ENCODE data around the gene RTCA. TPM values are rescaled to one million over a fixed set of nuclear protein-coding genes. Genes with fewer than 3 reads are reported as not detected.

Gene RTCA
- total and polyA plus RNA-seq, 2 donors (not counting 1 experiment from before 2014, with no cell fraction given) = 15.7 to 31.0 TPM

GRCh38 chr1:100305954-100306353, 39.9 kb downstream of the RTCA start:
- ChIA-PET CTCF (no interaction called here), POLR2A (no interaction called here)
- TF ChIP-seq EZH2 (IDR thresholded peaks at IDR 0.05; ENCODE audit: borderline replicate concordance, insufficient read depth, low read depth, low read length, poor library complexity, severe bottlenecking) = no peak
- no peak for TF ChIP-seq CTCF (IDR thresholded peaks at IDR 0.05)
- H3K9me3 ChIP-seq (ENCODE audit: control extremely low read depth in 1 of 3, control insufficient read depth in 2 of 3, insufficient read depth in 1 of 3, low read length in 2 of 3) = no peaks in the 10 kb centered on the region
- no peaks in the 10 kb centered on the region for H3K36me3 ChIP-seq (replicated peaks in 1 of 2; ENCODE audit: control extremely low read depth in 1 of 2, control insufficient read depth in 1 of 2, extremely low read depth in 1 of 2, insufficient read depth in 2 of 2, low read length in 1 of 2)
- H3K4me1 Mint-ChIP-seq = no peaks in the 10 kb centered on the region
- no peak for ATAC-seq (ENCODE audit: low read depth)
- intact Hi-C loops (cut with micrococcal nuclease) = no loop called here
- no peaks in the 10 kb centered on the region for H3K79me2 ChIP-seq (ENCODE audit: control insufficient read depth, insufficient read depth, low read length)
- H3K27me3 ChIP-seq (replicated peaks in 1 of 4; ENCODE audit: control extremely low read depth in 1 of 4, control insufficient read depth in 3 of 4, insufficient read depth in 4 of 4, low read length in 3 of 4) = no peaks in the 10 kb centered on the region
- H3K27ac Mint-ChIP-seq = no peak overlapping the region
- H3K9me3 Mint-ChIP-seq (ENCODE audit: insufficient read depth) = peaks cover 8% of the 10 kb centered on the region
- H2AFZ ChIP-seq (ENCODE audit: insufficient read depth, low read depth, low read length, poor library complexity, severe bottlenecking) = no peak overlapping the region
- H3K4me1 ChIP-seq (ENCODE audit: control insufficient read depth in 2 of 2, insufficient read depth in 2 of 2, low read length in 2 of 2) = no peaks in the 10 kb centered on the region
- no peak overlapping the region for H3K9ac ChIP-seq (ENCODE audit: low read length)
- no peak overlapping the region for H3K4me3 ChIP-seq (ENCODE audit: control extremely low read depth in 1 of 5, extremely low read depth in 1 of 5, insufficient read depth in 1 of 5, low read depth in 2 of 5, low read length in 4 of 5)
- H3K27me3 Mint-ChIP-seq = no peaks in the 10 kb centered on the region
- no peak overlapping the region for H3K27ac ChIP-seq (ENCODE audit: low read length in 2 of 2)
- H3K4me3 Mint-ChIP-seq = no peak overlapping the region
- 100% methylated on average over 1 of the region's 3 CpGs for WGBS (ENCODE audit: insufficient coverage)
- DNase-seq = no peak
- H3K4me2 ChIP-seq (replicated peaks; ENCODE audit: low read depth, low read length, poor library complexity, severe bottlenecking) = no peak overlapping the region
- no peaks in the 10 kb centered on the region for H4K20me1 ChIP-seq (ENCODE audit: control insufficient read depth, insufficient read depth, low read length, poor library complexity, severe bottlenecking)

GRCh38 chr1:100306735-100307313, 40.8 kb downstream of the RTCA start:
- no peaks in the 10 kb centered on the region for H3K36me3 ChIP-seq (replicated peaks in 1 of 2; ENCODE audit: control extremely low read depth in 1 of 2, control insufficient read depth in 1 of 2, extremely low read depth in 1 of 2, insufficient read depth in 2 of 2, low read length in 1 of 2)
- H3K4me1 Mint-ChIP-seq = no peaks in the 10 kb centered on the region
- peaks cover 8% of the 10 kb centered on the region for H3K9me3 Mint-ChIP-seq (ENCODE audit: insufficient read depth)
- H2AFZ ChIP-seq (ENCODE audit: insufficient read depth, low read depth, low read length, poor library complexity, severe bottlenecking) = no peak overlapping the region
- no peak for DNase-seq
- no peaks in the 10 kb centered on the region for H3K4me1 ChIP-seq (ENCODE audit: control insufficient read depth in 2 of 2, insufficient read depth in 2 of 2, low read length in 2 of 2)
- POLR2A ChIA-PET = no interaction called here
- H3K9me3 ChIP-seq (ENCODE audit: control extremely low read depth in 1 of 3, control insufficient read depth in 2 of 3, insufficient read depth in 1 of 3, low read length in 2 of 3) = no peaks in the 10 kb centered on the region
- no peak for TF ChIP-seq CTCF (IDR thresholded peaks at IDR 0.05)
- H4K20me1 ChIP-seq (ENCODE audit: control insufficient read depth, insufficient read depth, low read length, poor library complexity, severe bottlenecking) = no peaks in the 10 kb centered on the region
- intact Hi-C loops (cut with micrococcal nuclease) = no loop called here
- H3K27ac Mint-ChIP-seq = no peak overlapping the region
- 92% methylated on average over 1 of the region's 2 CpGs for WGBS (ENCODE audit: insufficient coverage)
- no peak overlapping the region for H3K4me3 ChIP-seq (ENCODE audit: control extremely low read depth in 1 of 5, extremely low read depth in 1 of 5, insufficient read depth in 1 of 5, low read depth in 2 of 5, low read length in 4 of 5)
- H3K79me2 ChIP-seq (ENCODE audit: control insufficient read depth, insufficient read depth, low read length) = no peaks in the 10 kb centered on the region
- H3K4me3 Mint-ChIP-seq = no peak overlapping the region
- H3K4me2 ChIP-seq (replicated peaks; ENCODE audit: low read depth, low read length, poor library complexity, severe bottlenecking) = no peak overlapping the region
- H3K27ac ChIP-seq (ENCODE audit: low read length in 2 of 2) = no peak overlapping the region
- H3K9ac ChIP-seq (ENCODE audit: low read length) = no peak overlapping the region
- no peak for ATAC-seq (ENCODE audit: low read depth)
- no peaks in the 10 kb centered on the region for H3K27me3 ChIP-seq (replicated peaks in 1 of 4; ENCODE audit: control extremely low read depth in 1 of 4, control insufficient read depth in 3 of 4, insufficient read depth in 4 of 4, low read length in 3 of 4)
- CTCF ChIA-PET = no interaction called here
- H3K27me3 Mint-ChIP-seq = no peaks in the 10 kb centered on the region
